ENCODE measurements around the gene PLEK. TPM values are rescaled to one million over a fixed set of nuclear protein-coding genes. Genes with fewer than 3 reads are reported as not detected.
"Not testable (repeated sequence)": the region's sequence is repeated elsewhere in the genome, so short reads cannot be mapped to it uniquely, and the experiment has no call there.

Gene PLEK
- total RNA-seq, 2 donors from 2014 or later, result 2.4 to 5.6 TPM

GRCh38 chr2:68391869-68392268, 26.8 kb downstream of the PLEK start:
- no peak for ATAC-seq (replicated peaks in 1 of 2)
- peaks cover 0 to 1% of the 10 kb centered on the region in 2 donors for H3K36me3 Mint-ChIP-seq (ENCODE audit: insufficient read depth in 2 of 2)
- H3K27ac Mint-ChIP-seq, result no peak overlapping the region

GRCh38 chr2:68396093-68396492, 31.0 kb downstream of the PLEK start:
- Mint-ChIP-seq H3K27ac (no peak overlapping the region), H3K4me3 (no peak overlapping the region), H3K36me3 (ENCODE audit: insufficient read depth in 2 of 2) (peaks cover 5 to 17% of the 10 kb centered on the region in 2 donors), H3K4me1 (ENCODE audit: low read depth) (no peaks in the 10 kb centered on the region), H3K9me3 (peaks cover 6 to 9% of the 10 kb centered on the region in 2 donors), H3K27me3 (ENCODE audit: low read depth) (peaks cover 15% of the 10 kb centered on the region)
- ATAC-seq (replicated peaks in 1 of 2), result no peak
- no peak for DNase-seq

More at GRCh38 chr2:68391869-68392268, 26.8 kb downstream of the PLEK start:
- no peak for DNase-seq
- no peaks in the 10 kb centered on the region for H3K9me3 Mint-ChIP-seq
- no peak overlapping the region for H3K4me3 Mint-ChIP-seq
- H3K27me3 Mint-ChIP-seq (ENCODE audit: low read depth), result peaks cover 28% of the 10 kb centered on the region
- peaks cover 24% of the 10 kb centered on the region for H3K4me1 Mint-ChIP-seq (ENCODE audit: low read depth)

DNA sequence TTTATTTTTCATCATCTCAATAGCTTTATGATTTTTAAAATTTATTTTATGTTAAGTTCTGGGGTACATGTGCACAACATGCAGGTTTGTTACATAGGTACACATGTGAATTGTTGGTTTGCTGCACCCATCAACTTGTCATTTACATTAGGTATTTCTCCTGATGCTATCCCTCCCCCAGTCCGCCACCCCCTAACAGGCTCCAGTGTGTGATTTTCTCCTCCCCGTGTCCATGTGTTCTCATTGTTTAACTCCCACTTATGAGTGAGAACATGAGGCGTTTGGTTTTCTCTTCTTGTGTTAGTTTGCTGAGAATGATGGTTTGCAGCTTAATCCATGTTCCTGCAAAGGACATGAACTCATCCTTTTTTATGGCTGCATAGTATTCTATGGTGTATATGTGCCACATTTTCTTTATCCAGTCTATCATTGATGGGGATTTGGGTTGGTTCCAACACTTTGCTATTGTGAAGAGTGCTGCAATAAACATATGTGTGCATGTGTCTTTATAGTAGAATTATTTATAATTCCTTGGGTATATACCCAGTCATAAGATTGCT, 32.7 kb downstream of the PLEK start:
- not testable (repeated sequence) for DNase-seq; H3K4me3 Mint-ChIP-seq; ATAC-seq (replicated peaks in 1 of 2); H3K4me1 Mint-ChIP-seq (ENCODE audit: low read depth); H3K9me3 Mint-ChIP-seq; H3K27ac Mint-ChIP-seq
- Mint-ChIP-seq H3K36me3 (ENCODE audit: insufficient read depth in 2 of 2) (peaks cover 14 to 23% of the 10 kb centered on the region in 2 donors), H3K27me3 (ENCODE audit: low read depth) (peaks cover 20% of the 10 kb centered on the region)

GRCh38 chr2:68403199-68403644, 38.1 kb downstream of the PLEK start:
- H3K36me3 Mint-ChIP-seq (ENCODE audit: insufficient read depth in 2 of 2), result peaks cover 21 to 29% of the 10 kb centered on the region in 2 donors
- H3K4me3 Mint-ChIP-seq, result no peak overlapping the region
- DNase-seq (no peak), ATAC-seq (replicated peaks in 1 of 2) (no peak)
- H3K27ac Mint-ChIP-seq, result no peak overlapping the region
- H3K27me3 Mint-ChIP-seq (ENCODE audit: low read depth), result peaks cover 36% of the 10 kb centered on the region
- H3K9me3 Mint-ChIP-seq, result peaks cover 14 to 19% of the 10 kb centered on the region in 2 donors
- H3K4me1 Mint-ChIP-seq (ENCODE audit: low read depth), result no peaks in the 10 kb centered on the region

- DNase-seq (no peak), ATAC-seq (replicated peaks in 1 of 2) (no peak)
- Mint-ChIP-seq H3K4me1 (ENCODE audit: low read depth) (no peaks in the 10 kb centered on the region), H3K9me3 (peaks cover 16 to 17% of the 10 kb centered on the region in 2 donors), H3K27ac (no peak overlapping the region), H3K27me3 (ENCODE audit: low read depth) (peaks cover 42% of the 10 kb centered on the region), H3K4me3 (no peak overlapping the region), H3K36me3 (ENCODE audit: insufficient read depth in 2 of 2) (peaks cover 23 to 24% of the 10 kb centered on the region in 2 donors)
These were observed 39.1 kb downstream of the PLEK start for GRCh38 chr2:68404164-68404563.

DNA sequence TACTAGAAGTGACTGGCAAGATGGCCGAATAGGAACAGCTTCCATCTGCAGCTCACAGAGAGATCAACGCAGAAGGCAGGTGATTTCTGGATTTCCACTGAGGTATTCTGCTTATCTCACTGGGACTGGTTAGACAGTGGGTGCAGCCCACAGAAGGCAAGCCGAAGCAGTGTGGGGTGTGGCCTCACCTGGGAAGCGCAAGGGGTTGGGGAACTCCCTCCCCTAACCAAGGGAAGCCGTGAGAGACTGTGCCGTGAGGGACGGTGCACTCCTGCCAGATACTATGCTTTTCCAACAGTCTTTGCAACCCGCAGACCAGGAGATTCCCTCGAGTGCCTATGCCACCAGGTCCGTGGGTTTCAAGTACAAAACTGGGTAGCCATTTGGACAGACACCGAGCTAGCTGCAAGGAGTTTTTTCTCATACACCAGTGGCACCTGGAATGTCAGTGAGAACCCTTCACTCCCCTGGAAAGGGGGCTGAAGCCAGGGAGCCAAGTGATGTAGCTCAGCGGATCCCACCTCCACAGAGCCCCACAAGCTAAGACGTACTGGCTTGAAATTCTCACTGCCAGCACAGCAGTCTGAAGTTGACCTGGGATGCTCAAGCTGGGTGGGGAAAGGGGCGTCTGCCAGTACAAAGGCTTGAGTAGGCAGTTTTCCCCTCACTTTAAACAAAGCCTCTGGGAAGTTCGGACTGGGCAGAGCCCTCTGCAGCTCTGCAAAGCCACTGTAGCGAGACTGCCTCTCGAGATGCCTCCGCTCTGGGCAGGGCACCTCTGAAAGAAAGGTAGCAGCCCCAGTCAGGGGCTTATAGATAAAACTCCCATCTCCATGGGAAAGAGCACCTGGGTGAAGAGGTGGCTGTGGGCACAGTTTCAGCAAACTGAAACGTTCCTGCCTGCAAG, 40.1 kb downstream of the PLEK start:
- Mint-ChIP-seq H3K27ac (no peak overlapping the region), H3K4me3 (no peak overlapping the region), H3K4me1 (ENCODE audit: low read depth) (no peaks in the 10 kb centered on the region), H3K36me3 (ENCODE audit: insufficient read depth in 2 of 2) (peaks cover 20 to 23% of the 10 kb centered on the region in 2 donors), H3K9me3 (peaks cover 11 to 17% of the 10 kb centered on the region in 2 donors), H3K27me3 (ENCODE audit: low read depth) (peaks cover 45% of the 10 kb centered on the region)
- DNase-seq (no peak), ATAC-seq (replicated peaks in 1 of 2) (no peak)

DNA sequence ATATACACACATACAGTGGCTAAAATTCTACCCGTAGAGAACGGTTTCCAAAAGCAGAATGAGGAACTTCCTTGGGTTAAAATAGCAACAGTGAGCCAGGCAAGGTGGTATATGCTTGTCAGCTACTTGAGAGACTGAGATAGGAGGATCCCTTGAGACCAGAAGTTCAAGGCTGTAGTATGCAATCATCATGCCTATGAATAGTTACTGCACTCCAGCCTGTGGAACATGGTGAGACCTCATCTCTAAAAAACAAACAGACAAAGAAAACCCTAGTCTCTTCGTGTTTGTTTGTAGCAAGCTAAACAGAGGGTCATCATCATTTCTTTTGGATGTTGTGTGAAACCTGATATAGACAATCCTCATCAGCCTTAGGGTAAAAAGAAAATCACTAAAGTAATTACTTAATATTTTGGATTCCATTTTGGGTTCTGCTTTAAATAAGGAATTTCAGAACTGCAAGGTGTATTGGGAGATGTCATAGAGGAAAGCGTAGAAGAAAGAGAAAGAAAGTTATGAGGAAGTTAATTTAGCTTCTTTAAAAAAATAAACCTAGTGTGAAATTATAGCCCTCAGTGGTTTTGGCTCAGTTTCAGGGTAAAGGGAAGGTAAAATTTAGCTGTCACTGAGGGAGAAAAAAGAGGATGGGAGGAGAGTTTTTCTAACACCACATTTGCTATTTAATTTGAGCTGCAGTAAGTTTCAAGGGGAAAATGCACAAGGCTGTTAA, 46.5 kb downstream of the PLEK start:
- H3K4me1 Mint-ChIP-seq (ENCODE audit: low read depth), result peaks cover 7% of the 10 kb centered on the region
- H3K27me3 Mint-ChIP-seq (ENCODE audit: low read depth), result peaks cover 17% of the 10 kb centered on the region
- peaks cover 7 to 8% of the 10 kb centered on the region in 2 donors for H3K9me3 Mint-ChIP-seq
- peak overlapping the region in 1 of 2 donors; percentile 7 for H3K4me3 Mint-ChIP-seq
- no peak overlapping the region for H3K27ac Mint-ChIP-seq
- ATAC-seq (replicated peaks in 1 of 2), result no peak
- peaks cover 4 to 7% of the 10 kb centered on the region in 2 donors for H3K36me3 Mint-ChIP-seq (ENCODE audit: insufficient read depth in 2 of 2)
- DNase-seq, result no peak

- Mint-ChIP-seq H3K4me3 (no peak overlapping the region), H3K9me3 (peaks cover 6 to 7% of the 10 kb centered on the region in 2 donors), H3K4me1 (ENCODE audit: low read depth) (peaks cover 7% of the 10 kb centered on the region), H3K36me3 (ENCODE audit: insufficient read depth in 2 of 2) (peaks cover 1 to 7% of the 10 kb centered on the region in 2 donors), H3K27me3 (ENCODE audit: low read depth) (peaks cover 14% of the 10 kb centered on the region), H3K27ac (no peak overlapping the region)
- ATAC-seq (replicated peaks in 1 of 2), result no peak
- DNase-seq, result no peak
These were observed 47.2 kb downstream of the PLEK start for GRCh38 chr2:68412127-68412819.

DNA sequence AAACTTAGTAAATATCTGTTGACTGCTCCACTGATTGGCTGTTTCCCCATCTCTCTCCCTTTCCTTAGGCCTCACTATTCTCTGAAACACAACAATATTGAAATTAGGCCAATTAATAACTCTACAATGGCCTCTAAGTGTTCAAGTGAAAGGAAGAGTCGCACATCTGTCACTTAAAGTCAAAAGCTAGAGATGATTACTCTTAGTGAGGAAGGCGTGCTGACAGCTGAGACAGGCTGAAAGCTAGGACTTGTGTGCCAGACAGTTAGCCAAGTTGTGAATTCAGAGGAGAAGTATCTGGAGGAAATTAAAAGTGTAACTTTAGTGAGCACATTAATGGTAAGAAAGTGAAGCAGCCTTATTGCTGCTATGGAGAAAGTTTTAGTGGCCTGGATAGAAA, 48.4 kb downstream of the PLEK start:
- Mint-ChIP-seq H3K27ac (no peak overlapping the region), H3K9me3 (no peaks in the 10 kb centered on the region), H3K27me3 (ENCODE audit: low read depth) (peaks cover 7% of the 10 kb centered on the region), H3K36me3 (ENCODE audit: insufficient read depth in 2 of 2) (no peaks in the 10 kb centered on the region), H3K4me3 (no peak overlapping the region), H3K4me1 (ENCODE audit: low read depth) (peaks cover 7% of the 10 kb centered on the region)
- ATAC-seq (replicated peaks in 1 of 2), result no peak
- DNase-seq, result no peak

DNA sequence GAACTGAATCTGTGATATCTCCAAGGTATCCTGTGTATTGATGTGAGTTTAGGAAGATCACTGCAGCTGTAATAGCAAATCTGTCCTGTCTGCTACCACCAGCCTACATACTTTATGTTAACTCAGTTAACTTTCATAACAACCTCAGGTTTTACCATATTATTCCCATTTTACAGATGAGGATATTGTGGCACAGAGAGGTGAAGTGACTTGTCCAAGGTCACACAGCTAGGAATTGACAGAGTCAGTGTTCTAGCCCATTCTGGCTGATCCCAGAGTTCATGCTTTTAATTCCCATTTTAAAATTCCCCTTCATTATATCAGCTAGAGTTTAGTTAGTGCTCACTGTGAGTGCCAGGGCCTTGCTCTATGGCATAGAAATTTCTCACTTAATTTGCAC, 49.4 kb downstream of the PLEK start:
- no peak overlapping the region for H3K4me3 Mint-ChIP-seq
- H3K27me3 Mint-ChIP-seq (ENCODE audit: low read depth), result peaks cover under 1% of the 10 kb centered on the region
- no peak overlapping the region for H3K27ac Mint-ChIP-seq
- H3K9me3 Mint-ChIP-seq, result no peaks in the 10 kb centered on the region
- ATAC-seq (replicated peaks in 1 of 2), result no peak
- no peaks in the 10 kb centered on the region for H3K36me3 Mint-ChIP-seq (ENCODE audit: insufficient read depth in 2 of 2)
- no peak for DNase-seq
- H3K4me1 Mint-ChIP-seq (ENCODE audit: low read depth), result peaks cover 9% of the 10 kb centered on the region

GRCh38 chr2:68414876-68415275, 49.8 kb downstream of the PLEK start:
- no peak overlapping the region for H3K4me3 Mint-ChIP-seq
- H3K27ac Mint-ChIP-seq, result no peak overlapping the region
- DNase-seq (no peak), ATAC-seq (replicated peaks in 1 of 2) (no peak)
- no peaks in the 10 kb centered on the region for H3K9me3 Mint-ChIP-seq
- peaks cover 13% of the 10 kb centered on the region for H3K4me1 Mint-ChIP-seq (ENCODE audit: low read depth)
- H3K27me3 Mint-ChIP-seq (ENCODE audit: low read depth), result no peaks in the 10 kb centered on the region
- no peaks in the 10 kb centered on the region for H3K36me3 Mint-ChIP-seq (ENCODE audit: insufficient read depth in 2 of 2)

DNA sequence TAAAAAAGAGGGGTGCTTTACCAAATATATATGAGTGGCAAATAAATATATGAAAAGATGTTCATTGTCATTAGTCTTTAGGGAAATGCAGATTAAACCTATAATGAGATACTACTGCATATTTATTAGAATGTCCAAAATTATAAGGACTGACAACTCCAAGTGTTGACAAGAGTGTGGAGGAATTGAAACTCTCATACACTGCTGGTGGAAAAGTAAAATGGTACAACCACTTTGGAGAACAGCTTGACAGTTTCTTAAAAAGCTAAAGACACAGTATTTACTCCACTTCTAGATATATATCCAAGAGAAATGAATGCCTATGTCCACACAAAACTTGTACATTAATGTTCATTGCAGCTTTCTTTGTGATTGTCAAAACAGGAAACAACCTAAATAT, 50.4 kb downstream of the PLEK start:
- no peak overlapping the region for H3K4me3 Mint-ChIP-seq
- DNase-seq (no peak), ATAC-seq (replicated peaks in 1 of 2) (no peak)
- H3K27me3 Mint-ChIP-seq (ENCODE audit: low read depth), result no peaks in the 10 kb centered on the region
- no peak overlapping the region for H3K27ac Mint-ChIP-seq
- H3K36me3 Mint-ChIP-seq (ENCODE audit: insufficient read depth in 2 of 2), result no peaks in the 10 kb centered on the region
- H3K4me1 Mint-ChIP-seq (ENCODE audit: low read depth), result peaks cover 18% of the 10 kb centered on the region
- H3K9me3 Mint-ChIP-seq, result no peaks in the 10 kb centered on the region

Measured in activated T-cell treated with anti-CD3 and anti-CD28 coated beads, Interleukin-2, amount 50 U/mL, for 72 hours (primary cell).